GM23338 (cell line): ENCODE results near the gene SCGB2B2.

Experiments
- CREB1 ChIP-seq: fragments of 250-450 bp; sonication (Bioruptor Pico); IDR thresholded peaks from 2 replicates; pipeline ENCODE4 v1.5.0; 2020; ENCODE audit warnings: low read depth, mild to moderate bottlenecking, moderate library complexity
- EZH2 ChIP-seq: fragments of 200-600 bp; sonication (generic); IDR thresholded peaks from one replicate; pipeline ENCODE4 v1.8.0; 2017; ENCODE audit warnings: antibody characterized with exemption, mild to moderate bottlenecking, low read depth; ENCODE audit not compliant: unreplicated experiment
- EZH2phosphoT487 ChIP-seq: fragments of 200-600 bp; sonication (generic); IDR thresholded peaks from one replicate; pipeline ENCODE4 v1.8.1; 2018; ENCODE audit warnings: antibody characterized with exemption; ENCODE audit not compliant: unreplicated experiment
- JUNB ChIP-seq: IDR thresholded peaks from one replicate; pipeline ENCODE4 v1.6.1; 2016; ENCODE audit warnings: antibody characterized with exemption; ENCODE audit not compliant: unreplicated experiment
- POLR2AphosphoS5 ChIP-seq: IDR thresholded peaks from 2 replicates; pipeline ENCODE4 v1.6.1; 2016; ENCODE audit warnings: antibody characterized with exemption, low read depth
- STAT1 ChIP-seq: IDR thresholded peaks from one replicate; pipeline ENCODE4 v1.6.1; 2016; ENCODE audit warnings: antibody characterized with exemption; ENCODE audit not compliant: unreplicated experiment
- ZNF114 ChIP-seq: fragments of 250-450 bp; sonication (Bioruptor Pico); IDR thresholded peaks from 2 replicates; pipeline ENCODE4 v1.5.0; 2020; ENCODE audit warnings: mild to moderate bottlenecking, moderate library complexity
- ZNF331 ChIP-seq: fragments of 250-450 bp; sonication (Bioruptor Pico); IDR thresholded peaks from 2 replicates; pipeline ENCODE4 v1.5.0; 2020; ENCODE audit warnings: low read depth, mild to moderate bottlenecking, moderate library complexity
- TF ChIP-seq, protein P1 (sequence below), 2 experiments: fragments of 200-600 bp in 1 of 2; sonication (generic) in 1 of 2; conservative IDR thresholded peaks; 2 replicates each; pipeline versions ENCODE4 v1.5.1 to v1.6.1; 2016 to 2017; ENCODE audit warnings: antibody characterized with exemption in 2 of 2, low read depth in 2 of 2, mild to moderate bottlenecking in 2 of 2, moderate library complexity in 1 of 2
- TF ChIP-seq, protein P2 (sequence below): IDR thresholded peaks from one replicate; pipeline ENCODE4 v1.6.1; 2018; ENCODE audit warnings: antibody characterized with exemption; ENCODE audit not compliant: unreplicated experiment

DNA sequence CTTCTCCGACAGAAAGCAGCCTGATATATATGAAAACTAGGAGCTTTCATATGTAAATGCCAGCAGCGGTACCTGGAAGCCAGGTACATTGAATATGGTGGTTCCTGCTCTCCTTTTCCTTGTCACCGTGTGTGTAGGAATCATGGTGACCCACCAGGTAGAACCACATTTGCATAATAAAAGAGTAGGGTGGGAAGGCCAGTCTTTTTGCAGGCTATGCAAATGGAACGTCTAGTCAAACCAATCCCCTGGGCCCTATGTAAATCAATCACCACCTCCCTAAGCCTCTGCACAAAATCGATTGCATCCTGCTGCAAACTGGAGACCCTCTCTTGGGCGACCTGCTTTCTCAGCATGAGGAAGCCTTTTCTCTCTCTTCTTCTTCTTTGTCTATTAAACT is 34.9 kb upstream of the SCGB2B2 start:
- TF ChIP-seq, protein P1, sequence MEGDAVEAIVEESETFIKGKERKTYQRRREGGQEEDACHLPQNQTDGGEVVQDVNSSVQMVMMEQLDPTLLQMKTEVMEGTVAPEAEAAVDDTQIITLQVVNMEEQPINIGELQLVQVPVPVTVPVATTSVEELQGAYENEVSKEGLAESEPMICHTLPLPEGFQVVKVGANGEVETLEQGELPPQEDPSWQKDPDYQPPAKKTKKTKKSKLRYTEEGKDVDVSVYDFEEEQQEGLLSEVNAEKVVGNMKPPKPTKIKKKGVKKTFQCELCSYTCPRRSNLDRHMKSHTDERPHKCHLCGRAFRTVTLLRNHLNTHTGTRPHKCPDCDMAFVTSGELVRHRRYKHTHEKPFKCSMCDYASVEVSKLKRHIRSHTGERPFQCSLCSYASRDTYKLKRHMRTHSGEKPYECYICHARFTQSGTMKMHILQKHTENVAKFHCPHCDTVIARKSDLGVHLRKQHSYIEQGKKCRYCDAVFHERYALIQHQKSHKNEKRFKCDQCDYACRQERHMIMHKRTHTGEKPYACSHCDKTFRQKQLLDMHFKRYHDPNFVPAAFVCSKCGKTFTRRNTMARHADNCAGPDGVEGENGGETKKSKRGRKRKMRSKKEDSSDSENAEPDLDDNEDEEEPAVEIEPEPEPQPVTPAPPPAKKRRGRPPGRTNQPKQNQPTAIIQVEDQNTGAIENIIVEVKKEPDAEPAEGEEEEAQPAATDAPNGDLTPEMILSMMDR (conservative IDR thresholded peaks at IDR 0.05; ENCODE audit: low read depth in 2 of 2) = no peak
- TF ChIP-seq POLR2AphosphoS5 (no peak), EZH2 (no peak), EZH2phosphoT487 (no peak), STAT1 (no peak), JUNB (no peak), CREB1 (CRISPR knock-in tag) (no peak), ZNF114 (CRISPR knock-in tag) (no peak), ZNF331 (no peak)
- TF ChIP-seq, protein P2, sequence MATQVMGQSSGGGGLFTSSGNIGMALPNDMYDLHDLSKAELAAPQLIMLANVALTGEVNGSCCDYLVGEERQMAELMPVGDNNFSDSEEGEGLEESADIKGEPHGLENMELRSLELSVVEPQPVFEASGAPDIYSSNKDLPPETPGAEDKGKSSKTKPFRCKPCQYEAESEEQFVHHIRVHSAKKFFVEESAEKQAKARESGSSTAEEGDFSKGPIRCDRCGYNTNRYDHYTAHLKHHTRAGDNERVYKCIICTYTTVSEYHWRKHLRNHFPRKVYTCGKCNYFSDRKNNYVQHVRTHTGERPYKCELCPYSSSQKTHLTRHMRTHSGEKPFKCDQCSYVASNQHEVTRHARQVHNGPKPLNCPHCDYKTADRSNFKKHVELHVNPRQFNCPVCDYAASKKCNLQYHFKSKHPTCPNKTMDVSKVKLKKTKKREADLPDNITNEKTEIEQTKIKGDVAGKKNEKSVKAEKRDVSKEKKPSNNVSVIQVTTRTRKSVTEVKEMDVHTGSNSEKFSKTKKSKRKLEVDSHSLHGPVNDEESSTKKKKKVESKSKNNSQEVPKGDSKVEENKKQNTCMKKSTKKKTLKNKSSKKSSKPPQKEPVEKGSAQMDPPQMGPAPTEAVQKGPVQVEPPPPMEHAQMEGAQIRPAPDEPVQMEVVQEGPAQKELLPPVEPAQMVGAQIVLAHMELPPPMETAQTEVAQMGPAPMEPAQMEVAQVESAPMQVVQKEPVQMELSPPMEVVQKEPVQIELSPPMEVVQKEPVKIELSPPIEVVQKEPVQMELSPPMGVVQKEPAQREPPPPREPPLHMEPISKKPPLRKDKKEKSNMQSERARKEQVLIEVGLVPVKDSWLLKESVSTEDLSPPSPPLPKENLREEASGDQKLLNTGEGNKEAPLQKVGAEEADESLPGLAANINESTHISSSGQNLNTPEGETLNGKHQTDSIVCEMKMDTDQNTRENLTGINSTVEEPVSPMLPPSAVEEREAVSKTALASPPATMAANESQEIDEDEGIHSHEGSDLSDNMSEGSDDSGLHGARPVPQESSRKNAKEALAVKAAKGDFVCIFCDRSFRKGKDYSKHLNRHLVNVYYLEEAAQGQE = no peak
